ENCODE measurements around the gene ATP5PD.
A peak's percentile ranks its signal among the peaks of the same experiment; 100 is the strongest.
"Not testable (repeated sequence)": the region's sequence is repeated elsewhere in the genome, so short reads cannot be mapped to it uniquely, and the experiment has no call there.

The ATP5PD gene

DNA sequence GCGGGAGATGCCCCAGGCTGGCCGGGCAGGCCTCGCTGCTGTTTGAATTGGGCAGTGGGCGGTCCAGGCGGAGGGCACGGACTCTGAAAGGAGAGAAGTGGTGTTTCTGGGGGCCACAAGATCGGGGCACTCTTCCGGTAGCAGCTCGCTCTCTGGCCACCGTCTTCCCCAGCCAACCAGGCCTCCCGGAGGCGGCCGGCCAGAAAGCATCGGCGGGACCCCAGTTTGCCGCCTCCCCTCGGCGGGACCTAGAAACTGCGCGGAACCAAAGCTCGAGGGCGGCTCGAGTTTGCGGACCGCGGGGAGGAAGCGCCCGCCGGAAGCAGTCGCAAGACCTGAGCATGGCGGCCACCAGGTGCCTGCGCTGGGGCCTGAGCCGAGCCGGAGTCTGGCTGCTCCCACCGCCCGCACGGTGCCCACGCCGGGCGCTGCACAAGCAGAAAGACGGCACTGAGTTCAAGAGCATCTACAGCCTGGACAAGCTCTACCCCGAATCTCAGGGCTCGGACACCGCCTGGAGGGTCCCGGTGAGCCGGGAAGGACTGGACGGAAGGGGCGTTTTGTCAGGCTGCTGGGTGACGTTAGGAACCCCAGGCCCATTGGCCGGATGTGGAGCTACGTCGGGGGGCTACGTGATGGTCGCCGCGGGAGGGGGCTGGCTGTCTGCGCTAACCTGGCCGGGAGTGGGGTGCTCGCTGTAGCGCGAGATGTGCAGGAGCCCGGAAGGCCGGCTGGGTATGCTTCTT, 34.2 kb downstream of the ATP5PD start, which contains the start of gene MRPL58:
TSS of gene MRPL58 (plus strand) at position 325 of the 746 bp plus-strand sequence. CDS start at position 342, 17 bp downstream.
- H3K9me3 Mint-ChIP-seq = no peaks in the 10 kb centered on the region
- H3K4me1 Mint-ChIP-seq (ENCODE audit: low read depth in 2 of 2) = peaks cover 21 to 30% of the 10 kb centered on the region in 2 donors
- H3K4me3 Mint-ChIP-seq = peak within 1 kb of the TSS; percentile 94 to 95
- no peaks in the 10 kb centered on the region for H3K27me3 Mint-ChIP-seq
- DNase-seq (peak; percentile 74 to 76 (median 76)), ATAC-seq (replicated peaks) (peak; percentile 94)
- peaks cover 24% of the 10 kb centered on the region for H3K36me3 Mint-ChIP-seq (ENCODE audit: insufficient read depth)
- H3K27ac Mint-ChIP-seq = peak within 1 kb of the TSS; percentile 91

- H3K4me1 Mint-ChIP-seq (ENCODE audit: low read depth in 2 of 2) = peaks cover 21 to 30% of the 10 kb centered on the region in 2 donors
- DNase-seq (no peak), ATAC-seq (replicated peaks) (no peak)
- H3K9me3 Mint-ChIP-seq = no peaks in the 10 kb centered on the region
- peaks cover 20% of the 10 kb centered on the region for H3K36me3 Mint-ChIP-seq (ENCODE audit: insufficient read depth)
- H3K27ac Mint-ChIP-seq = peak overlapping the region; percentile 91
- peak overlapping the region; percentile 94 to 95 for H3K4me3 Mint-ChIP-seq
- no peaks in the 10 kb centered on the region for H3K27me3 Mint-ChIP-seq
These were observed 34.7 kb downstream of the ATP5PD start for GRCh38 chr17:75012096-75012345.

- DNase-seq = no peak
- peak overlapping the region; percentile 94 to 95 for H3K4me3 Mint-ChIP-seq
- H3K36me3 Mint-ChIP-seq (ENCODE audit: insufficient read depth) = peaks cover 16% of the 10 kb centered on the region
- ATAC-seq (replicated peaks) = no peak
- peaks cover 21 to 30% of the 10 kb centered on the region in 2 donors for H3K4me1 Mint-ChIP-seq (ENCODE audit: low read depth in 2 of 2)
- H3K9me3 Mint-ChIP-seq = no peaks in the 10 kb centered on the region
- H3K27me3 Mint-ChIP-seq = no peaks in the 10 kb centered on the region
- peak overlapping the region; percentile 91 for H3K27ac Mint-ChIP-seq
These were observed 35.2 kb downstream of the ATP5PD start for GRCh38 chr17:75011401-75012095.

DNA sequence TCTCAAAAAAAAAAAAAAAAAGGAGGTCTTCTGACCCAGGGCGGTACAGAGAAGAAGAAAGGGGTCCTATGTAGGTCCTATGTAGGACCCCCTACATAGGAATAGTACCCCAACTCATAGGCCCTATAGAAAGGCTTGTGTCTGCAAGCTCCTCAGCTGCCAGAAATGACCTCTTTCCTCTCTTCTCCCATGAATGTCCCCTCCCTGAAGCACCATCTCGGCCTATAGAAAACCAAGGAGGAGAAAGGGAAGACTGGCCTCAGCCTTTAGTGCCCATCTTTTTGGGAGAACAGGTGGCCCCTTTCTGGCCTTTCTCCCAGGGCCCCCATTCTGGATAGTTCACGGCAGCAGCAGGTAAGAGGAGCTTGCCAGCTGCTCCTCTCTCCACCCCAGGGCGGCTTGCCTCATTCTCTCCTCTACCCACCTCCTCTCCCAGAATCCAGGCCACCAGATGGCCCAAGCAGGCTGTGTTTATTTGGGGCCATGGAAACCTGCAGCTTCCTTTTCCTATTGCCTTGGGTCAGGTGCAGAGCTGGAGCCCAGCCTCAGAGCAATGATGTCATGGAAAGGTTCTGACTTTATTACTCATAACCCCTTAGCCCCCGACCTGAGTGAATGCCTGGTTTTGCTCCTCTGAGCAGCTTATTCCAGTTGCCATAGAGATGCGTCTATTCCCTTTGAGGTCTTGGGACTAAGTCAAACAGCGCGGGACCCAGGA, 35.9 kb downstream of the ATP5PD start:
- peaks cover 0 to 3% of the 10 kb centered on the region in 2 donors for H3K27me3 Mint-ChIP-seq
- peaks cover 10% of the 10 kb centered on the region for H3K36me3 Mint-ChIP-seq (ENCODE audit: insufficient read depth)
- H3K4me1 Mint-ChIP-seq (ENCODE audit: low read depth in 2 of 2) = peaks cover 18 to 30% of the 10 kb centered on the region in 2 donors
- peak overlapping the region in 1 of 2 donors; percentile 91 for H3K27ac Mint-ChIP-seq
- H3K9me3 Mint-ChIP-seq = no peaks in the 10 kb centered on the region
- DNase-seq (no peak), ATAC-seq (replicated peaks) (no peak)
- peak overlapping the region; percentile 4 to 18 for H3K4me3 Mint-ChIP-seq

DNA sequence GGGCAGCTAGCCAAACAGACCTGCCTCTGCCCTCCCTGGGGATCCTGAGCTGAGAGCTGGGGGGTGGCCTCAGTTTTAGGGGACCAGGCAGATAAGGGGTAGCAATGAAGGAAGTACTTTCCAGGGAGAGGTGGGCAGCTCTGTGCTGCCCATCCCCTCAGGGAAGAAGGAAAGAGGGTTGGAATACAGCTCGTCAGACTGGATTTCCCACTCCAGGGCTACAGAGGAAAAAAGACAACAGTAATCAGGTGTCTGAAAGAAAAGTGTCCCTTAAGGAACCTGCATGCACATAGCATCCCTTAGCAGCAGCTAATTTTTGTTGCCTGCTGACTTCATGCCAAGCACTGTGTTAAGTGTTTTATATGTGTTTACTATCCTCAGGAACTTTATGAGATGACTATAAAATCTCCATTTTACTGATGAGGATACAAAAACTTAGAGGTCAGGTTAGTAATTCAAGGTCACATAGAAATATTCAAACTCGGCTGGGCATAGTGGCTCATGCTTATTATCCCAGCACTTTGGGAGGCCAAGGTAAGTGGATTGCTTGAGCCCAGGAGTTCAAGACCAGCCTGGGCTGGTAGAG, 37.5 kb downstream of the ATP5PD start:
- peaks cover 18 to 20% of the 10 kb centered on the region in 2 donors for H3K4me1 Mint-ChIP-seq (ENCODE audit: low read depth in 2 of 2)
- peaks cover 0 to 19% of the 10 kb centered on the region in 2 donors for H3K27me3 Mint-ChIP-seq
- ATAC-seq (replicated peaks) (no peak), DNase-seq (no peak)
- no peaks in the 10 kb centered on the region for H3K9me3 Mint-ChIP-seq
- H3K36me3 Mint-ChIP-seq (ENCODE audit: insufficient read depth) = peaks cover 10% of the 10 kb centered on the region
- H3K27ac Mint-ChIP-seq = no peak overlapping the region
- H3K4me3 Mint-ChIP-seq = no peak overlapping the region

DNA sequence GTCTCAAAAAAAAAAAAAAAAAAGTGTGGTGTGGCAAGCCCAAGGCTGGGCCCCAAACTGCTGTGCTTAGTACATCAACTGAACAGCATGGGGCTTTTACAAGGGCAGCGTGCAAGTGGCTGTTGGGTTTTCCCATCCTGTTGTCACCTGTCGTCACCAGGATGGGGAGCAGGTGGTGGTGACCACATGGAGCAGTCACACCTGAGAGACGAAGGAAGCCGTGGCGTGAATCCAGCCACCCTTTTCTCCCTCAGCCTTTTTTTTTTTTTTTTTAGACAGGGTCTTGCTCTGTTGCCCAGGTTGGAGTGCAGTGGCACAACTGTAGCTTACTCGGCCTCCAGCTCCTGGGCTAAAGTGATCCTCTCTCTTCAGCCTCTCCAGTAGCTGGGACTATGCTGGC, 38.4 kb downstream of the ATP5PD start:
- no peaks in the 10 kb centered on the region for H3K9me3 Mint-ChIP-seq
- ATAC-seq (replicated peaks) = no peak
- no peak overlapping the region for H3K27ac Mint-ChIP-seq
- DNase-seq = no peak
- H3K4me3 Mint-ChIP-seq = no peak overlapping the region
- peaks cover 12% of the 10 kb centered on the region in 2 donors for H3K4me1 Mint-ChIP-seq (ENCODE audit: low read depth in 2 of 2)
- H3K36me3 Mint-ChIP-seq (ENCODE audit: insufficient read depth) = peaks cover 10% of the 10 kb centered on the region
- H3K27me3 Mint-ChIP-seq = peaks cover 0 to 19% of the 10 kb centered on the region in 2 donors

DNA sequence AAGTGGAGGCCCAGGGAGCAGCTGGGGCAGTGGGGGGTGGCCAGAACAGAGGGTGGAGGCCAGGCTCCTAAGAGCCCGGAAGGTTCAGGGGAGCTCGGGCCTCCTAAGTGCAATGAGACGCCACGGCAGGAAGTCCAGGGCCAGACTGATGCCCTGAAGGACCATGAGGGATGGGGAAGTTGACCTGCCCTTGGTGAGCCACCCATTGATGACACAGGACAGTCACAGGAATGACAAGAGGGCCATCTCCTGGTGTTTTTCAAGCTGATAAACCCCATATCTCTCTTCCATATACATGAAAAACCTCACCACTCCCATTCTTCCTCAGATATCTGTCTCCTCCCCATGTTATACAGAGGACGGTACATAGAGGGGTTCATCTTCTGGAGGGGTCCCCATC, 40.1 kb downstream of the ATP5PD start:
- no peaks in the 10 kb centered on the region for H3K9me3 Mint-ChIP-seq
- H3K36me3 Mint-ChIP-seq (ENCODE audit: insufficient read depth) = no peaks in the 10 kb centered on the region
- no peak for ATAC-seq (replicated peaks)

GRCh38 chr17:75006084-75006483, 40.7 kb downstream of the ATP5PD start:
- peaks cover 0 to 32% of the 10 kb centered on the region in 2 donors for H3K27me3 Mint-ChIP-seq
- H3K36me3 Mint-ChIP-seq (ENCODE audit: insufficient read depth); H3K4me1 Mint-ChIP-seq (ENCODE audit: low read depth in 2 of 2); ATAC-seq (replicated peaks); H3K9me3 Mint-ChIP-seq; H3K4me3 Mint-ChIP-seq; H3K27ac Mint-ChIP-seq; DNase-seq: not testable (repeated sequence)

More for the DNA sequence above, 40.1 kb downstream of the ATP5PD start:
- no peak overlapping the region for H3K27ac Mint-ChIP-seq
- DNase-seq = no peak
- H3K4me1 Mint-ChIP-seq (ENCODE audit: low read depth in 2 of 2) = peaks cover 0 to under 1% of the 10 kb centered on the region in 2 donors
- no peak overlapping the region for H3K4me3 Mint-ChIP-seq
- peaks cover 0 to 32% of the 10 kb centered on the region in 2 donors for H3K27me3 Mint-ChIP-seq

- no peaks in the 10 kb centered on the region for H3K4me1 Mint-ChIP-seq (ENCODE audit: low read depth in 2 of 2)
- no peak overlapping the region for H3K27ac Mint-ChIP-seq
- H3K9me3 Mint-ChIP-seq = no peaks in the 10 kb centered on the region
- ATAC-seq (replicated peaks) (no peak), DNase-seq (no peak)
- H3K27me3 Mint-ChIP-seq = peaks cover 0 to 32% of the 10 kb centered on the region in 2 donors
- H3K4me3 Mint-ChIP-seq = no peak overlapping the region
- H3K36me3 Mint-ChIP-seq (ENCODE audit: insufficient read depth) = peaks cover 4% of the 10 kb centered on the region
These were observed 41.5 kb downstream of the ATP5PD start for GRCh38 chr17:75005291-75005690.

GRCh38 chr17:75004371-75004770, 42.4 kb downstream of the ATP5PD start:
- Mint-ChIP-seq H3K9me3 (no peaks in the 10 kb centered on the region), H3K4me3 (no peak overlapping the region), H3K4me1 (ENCODE audit: low read depth in 2 of 2) (no peaks in the 10 kb centered on the region), H3K27ac (no peak overlapping the region), H3K36me3 (ENCODE audit: insufficient read depth) (peaks cover 4% of the 10 kb centered on the region), H3K27me3 (peaks cover 0 to 32% of the 10 kb centered on the region in 2 donors)
- ATAC-seq (replicated peaks) (no peak), DNase-seq (no peak)

GRCh38 chr17:75003957-75004355, 42.8 kb downstream of the ATP5PD start:
- Mint-ChIP-seq H3K36me3 (ENCODE audit: insufficient read depth) (peaks cover 4% of the 10 kb centered on the region), H3K4me3 (no peak overlapping the region), H3K4me1 (ENCODE audit: low read depth in 2 of 2) (no peaks in the 10 kb centered on the region), H3K27ac (no peak overlapping the region), H3K9me3 (no peaks in the 10 kb centered on the region), H3K27me3 (peaks cover 0 to 32% of the 10 kb centered on the region in 2 donors)
- no peak for DNase-seq
- ATAC-seq (replicated peaks) = no peak

- Mint-ChIP-seq H3K4me1 (ENCODE audit: low read depth in 2 of 2) (no peaks in the 10 kb centered on the region), H3K27me3 (peaks cover 0 to 32% of the 10 kb centered on the region in 2 donors), H3K9me3 (no peaks in the 10 kb centered on the region), H3K27ac (no peak overlapping the region), H3K4me3 (no peak overlapping the region), H3K36me3 (ENCODE audit: insufficient read depth) (peaks cover 4% of the 10 kb centered on the region)
- ATAC-seq (replicated peaks) (no peak), DNase-seq (no peak)
These were observed 43.5 kb downstream of the ATP5PD start for GRCh38 chr17:75003070-75003956.
